HepG2 (cell line): Measurements from ENCODE around the gene SLC16A11. TPM values are rescaled to one million over a fixed set of nuclear protein-coding genes. Genes with fewer than 3 reads are reported as not detected.

Experiments
- EEA1 ChIP-seq: sonication (generic); formaldehyde crosslinking; IDR thresholded peaks from 2 replicates; pipeline ENCODE4 v1.5.1; 2020; ENCODE audit warnings: mild to moderate bottlenecking, missing genetic modification reagents, borderline replicate concordance
- FOXA1 ChIP-seq, 2 experiments: fragments of 450-650 bp in 1 of 2; sonication (generic) in 1 of 2; formaldehyde crosslinking in 1 of 2; IDR thresholded peaks; 2 replicates each; pipeline versions ENCODE4 v1.4.0 to v1.6.1; 2016 to 2020; ENCODE audit warnings: missing genetic modification reagents in 1 of 2
- GRHL1 ChIP-seq: sonication (generic); formaldehyde crosslinking; conservative IDR thresholded peaks from 2 replicates; pipeline ENCODE4 v1.8.0; 2022; ENCODE audit warnings: missing genetic modification reagents
- IRX3 ChIP-seq: sonication (generic); formaldehyde crosslinking; IDR thresholded peaks from 2 replicates; pipeline ENCODE4 v1.8.1; 2023; ENCODE audit warnings: mild to moderate bottlenecking, low read depth, missing genetic modification reagents, borderline replicate concordance
- NCOR1 ChIP-seq: fragments of 200-600 bp; sonication (generic); IDR thresholded peaks from 2 replicates; pipeline ENCODE4 v1.7.0; 2017; ENCODE audit warnings: antibody characterized with exemption, low read length, borderline replicate concordance
- NONO ChIP-seq, 2 experiments: fragments of 450-650 bp in 1 of 2; sonication (generic) in 1 of 2; formaldehyde crosslinking in 1 of 2; IDR thresholded peaks in 1 of 2; conservative IDR thresholded peaks in 1 of 2; 2 replicates each; pipeline versions ENCODE4 v1.6.1 to v1.8.0; 2017 to 2022; ENCODE audit warnings: mild to moderate bottlenecking in 1 of 2, missing genetic modification reagents in 1 of 2, moderate library complexity in 1 of 2
- NR3C1 ChIP-seq: sonication (generic); formaldehyde crosslinking; IDR thresholded peaks from 2 replicates; pipeline ENCODE4 v1.4.0; 2020; ENCODE audit warnings: missing genetic modification reagents
- SNAI1 ChIP-seq: sonication (generic); formaldehyde crosslinking; IDR thresholded peaks from 2 replicates; pipeline ENCODE4 v1.5.0; 2020; ENCODE audit warnings: mild to moderate bottlenecking, missing genetic modification reagents, borderline replicate concordance
- SRSF4 ChIP-seq: fragments of 200-400 bp; formaldehyde crosslinking; IDR thresholded peaks from one replicate; pipeline ENCODE4 v1.6.1; 2018; ENCODE audit warnings: mild to moderate bottlenecking, low read depth, low read length, moderate library complexity; ENCODE audit not compliant: poor library complexity, severe bottlenecking
- ZBTB20 ChIP-seq: sonication (generic); formaldehyde crosslinking; IDR thresholded peaks from 2 replicates; pipeline ENCODE4 v1.8.1; 2023; ENCODE audit warnings: missing genetic modification reagents, low read depth, mild to moderate bottlenecking, borderline replicate concordance
- ZNF776 ChIP-seq: sonication (generic); formaldehyde crosslinking; IDR thresholded peaks from 2 replicates; pipeline ENCODE4 v1.4.0; 2020; ENCODE audit warnings: mild to moderate bottlenecking, missing genetic modification reagents
- ZNF782 ChIP-seq: sonication (generic); formaldehyde crosslinking; IDR thresholded peaks from 2 replicates; pipeline ENCODE4 v1.4.0; 2020; ENCODE audit warnings: missing genetic modification reagents, mild to moderate bottlenecking, borderline replicate concordance
- ZNF816 ChIP-seq: sonication (generic); formaldehyde crosslinking; IDR thresholded peaks from 2 replicates; pipeline ENCODE4 v1.8.0; 2022; ENCODE audit warnings: missing genetic modification reagents, mild to moderate bottlenecking, borderline replicate concordance
- polyA plus RNA-seq, 8 experiments: library from polyadenylated mRNA; depleted of rRNA in 3 of 8; stranded (reverse) in 7 of 8; unstranded in 1 of 8; fragments of >200 nt; fragmentation: Illumina TruSeq in 4 of 8; extraction: Trizol in 4 of 8; gene quantifications; 2 replicates each; pipeline versions ENCODE4 v1.2.1 to v1.2.3, GENCODE V29; 2011 to 2016; ENCODE audit warnings: low read depth in 4 of 8, missing spikeins in 1 of 8, mixed read lengths in 1 of 8; ENCODE audit not compliant: insufficient read depth in 1 of 8
- total RNA-seq, 5 experiments: library from RNA; depleted of rRNA; stranded (reverse); fragments of >200 nt; fragmentation: Illumina TruSeq; extraction: Trizol; gene quantifications; 2 replicates each; pipeline ENCODE4 v1.2.3, GENCODE V29; 2016; ENCODE audit warnings: low read depth in 1 of 5
- TF ChIP-seq, protein P1 (sequence below): sonication (generic); formaldehyde crosslinking; IDR thresholded peaks from 2 replicates; pipeline ENCODE4 v1.8.0; 2022; ENCODE audit warnings: missing genetic modification reagents, low read depth, mild to moderate bottlenecking, borderline replicate concordance
- TF ChIP-seq, protein P2 (sequence below): IDR thresholded peaks from 2 replicates; pipeline ENCODE4 v1.6.1; 2016
- TF ChIP-seq, protein P3 (sequence below): sonication (generic); formaldehyde crosslinking; IDR thresholded peaks from 2 replicates; pipeline ENCODE4 v1.9.0; 2021; ENCODE audit warnings: missing genetic modification reagents, borderline replicate concordance
- TF ChIP-seq, protein P4 (sequence below): sonication (generic); formaldehyde crosslinking; IDR thresholded peaks from 2 replicates; pipeline ENCODE4 v1.4.0; 2020; ENCODE audit warnings: mild to moderate bottlenecking, missing genetic modification reagents
- TF ChIP-seq, protein P5 (sequence below), 2 experiments: fragments of 450-650 bp in 1 of 2; sonication (generic) in 1 of 2; formaldehyde crosslinking; IDR thresholded peaks; 2 replicates each; pipeline versions ENCODE4 v1.5.0 to v1.8.0; 2020 to 2022; ENCODE audit warnings: mild to moderate bottlenecking in 1 of 2, missing genetic modification reagents in 1 of 2

Gene SLC16A11
- total and polyA plus RNA-seq, 2 of the 13 experiments (the other 11 are each of a cell fraction or from before 2014, with no cell fraction given), result not detected

GRCh38 chr17:7014261-7014994, 29.5 kb downstream of the SLC16A11 start (continued):
- TF ChIP-seq, protein P1, sequence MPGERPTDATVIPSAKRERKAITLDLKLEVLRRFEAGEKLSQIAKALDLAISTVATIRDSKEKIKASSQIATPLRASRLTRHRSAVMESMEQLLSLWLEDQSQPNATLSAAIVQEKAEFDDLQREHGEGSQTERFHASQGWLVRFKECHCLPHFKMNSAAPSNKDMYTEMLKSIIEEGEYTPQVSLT, result no peak
- TF ChIP-seq, protein P2, sequence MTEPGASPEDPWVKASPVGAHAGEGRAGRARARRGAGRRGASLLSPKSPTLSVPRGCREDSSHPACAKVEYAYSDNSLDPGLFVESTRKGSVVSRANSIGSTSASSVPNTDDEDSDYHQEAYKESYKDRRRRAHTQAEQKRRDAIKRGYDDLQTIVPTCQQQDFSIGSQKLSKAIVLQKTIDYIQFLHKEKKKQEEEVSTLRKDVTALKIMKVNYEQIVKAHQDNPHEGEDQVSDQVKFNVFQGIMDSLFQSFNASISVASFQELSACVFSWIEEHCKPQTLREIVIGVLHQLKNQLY (CRISPR knock-in tag), result no peak
- TF ChIP-seq ZNF816 (CRISPR knock-in tag) (no peak), ZBTB20 (peak; percentile 24; the same call in 1 of the 2 replicates), NCOR1 (no peak; the same call in 1 of the 2 replicates), GRHL1 (no peak), IRX3 (CRISPR knock-in tag) (no peak), EEA1 (CRISPR knock-in tag) (no peak), ZNF782 (CRISPR knock-in tag) (no peak; the same call in 1 of the 2 replicates), SNAI1 (no peak), NR3C1 (CRISPR knock-in tag) (no peak), FOXA1 (IDR thresholded peaks at IDR 0.05) (no peak), FOXA1 (CRISPR knock-in tag; IDR thresholded peaks at IDR 0.05) (peak; percentile 44), SRSF4 (no peak), ZNF776 (CRISPR knock-in tag) (0 out of 2 replicates have a peak, but pooled peaks have one; percentile 50), NONO (IDR thresholded peaks at IDR 0.05) (no peak), NONO (CRISPR knock-in tag; conservative IDR thresholded peaks at IDR 0.05) (peak; percentile 96)
- TF ChIP-seq, protein P3, sequence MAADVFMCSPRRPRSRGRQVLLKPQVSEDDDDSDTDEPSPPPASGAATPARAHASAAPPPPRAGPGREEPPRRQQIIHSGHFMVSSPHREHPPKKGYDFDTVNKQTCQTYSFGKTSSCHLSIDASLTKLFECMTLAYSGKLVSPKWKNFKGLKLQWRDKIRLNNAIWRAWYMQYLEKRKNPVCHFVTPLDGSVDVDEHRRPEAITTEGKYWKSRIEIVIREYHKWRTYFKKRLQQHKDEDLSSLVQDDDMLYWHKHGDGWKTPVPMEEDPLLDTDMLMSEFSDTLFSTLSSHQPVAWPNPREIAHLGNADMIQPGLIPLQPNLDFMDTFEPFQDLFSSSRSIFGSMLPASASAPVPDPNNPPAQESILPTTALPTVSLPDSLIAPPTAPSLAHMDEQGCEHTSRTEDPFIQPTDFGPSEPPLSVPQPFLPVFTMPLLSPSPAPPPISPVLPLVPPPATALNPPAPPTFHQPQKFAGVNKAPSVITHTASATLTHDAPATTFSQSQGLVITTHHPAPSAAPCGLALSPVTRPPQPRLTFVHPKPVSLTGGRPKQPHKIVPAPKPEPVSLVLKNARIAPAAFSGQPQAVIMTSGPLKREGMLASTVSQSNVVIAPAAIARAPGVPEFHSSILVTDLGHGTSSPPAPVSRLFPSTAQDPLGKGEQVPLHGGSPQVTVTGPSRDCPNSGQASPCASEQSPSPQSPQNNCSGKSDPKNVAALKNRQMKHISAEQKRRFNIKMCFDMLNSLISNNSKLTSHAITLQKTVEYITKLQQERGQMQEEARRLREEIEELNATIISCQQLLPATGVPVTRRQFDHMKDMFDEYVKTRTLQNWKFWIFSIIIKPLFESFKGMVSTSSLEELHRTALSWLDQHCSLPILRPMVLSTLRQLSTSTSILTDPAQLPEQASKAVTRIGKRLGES, result no peak
- TF ChIP-seq, protein P4, sequence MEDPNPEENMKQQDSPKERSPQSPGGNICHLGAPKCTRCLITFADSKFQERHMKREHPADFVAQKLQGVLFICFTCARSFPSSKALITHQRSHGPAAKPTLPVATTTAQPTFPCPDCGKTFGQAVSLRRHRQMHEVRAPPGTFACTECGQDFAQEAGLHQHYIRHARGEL (CRISPR knock-in tag), result no peak
- TF ChIP-seq, protein P5, sequence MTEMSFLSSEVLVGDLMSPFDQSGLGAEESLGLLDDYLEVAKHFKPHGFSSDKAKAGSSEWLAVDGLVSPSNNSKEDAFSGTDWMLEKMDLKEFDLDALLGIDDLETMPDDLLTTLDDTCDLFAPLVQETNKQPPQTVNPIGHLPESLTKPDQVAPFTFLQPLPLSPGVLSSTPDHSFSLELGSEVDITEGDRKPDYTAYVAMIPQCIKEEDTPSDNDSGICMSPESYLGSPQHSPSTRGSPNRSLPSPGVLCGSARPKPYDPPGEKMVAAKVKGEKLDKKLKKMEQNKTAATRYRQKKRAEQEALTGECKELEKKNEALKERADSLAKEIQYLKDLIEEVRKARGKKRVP (CRISPR knock-in tag; IDR thresholded peaks at IDR 0.05), result peak in 1 of 2 experiments; percentile 41; a peak in 1 of 4 replicates
